Stimulated activated naive B cell treated with anti-CD40 and anti-IgM and Interleukin-4, amounts not matched to agents 10 μg/mL and 1 μg/mL and 100 μg/mL, for 72 hours (primary cell): ENCODE data around the gene ZNF407.
A peak's percentile ranks its signal among the peaks of the same experiment; 100 is the strongest.
"Not testable (repeated sequence)": the region's sequence is repeated elsewhere in the genome, so short reads cannot be mapped to it uniquely, and the experiment has no call there.

ENCODE experiments used
- ATAC-seq, 2 donors: fragments of 150-1000 bp; cut with Tn5 transposase; replicated peaks; 2 replicates each; pipeline ENCODE4 v1.10.0; 2021; ENCODE audit warnings: moderate library complexity in 1 of 2
- DNase-seq: peaks from one replicate; pipeline ENCODE4 v3.0.0; 2021
- H3K27ac Mint-ChIP-seq: one replicate; pipeline ENCODE4 v1.8.0; 2022; ENCODE audit warnings: mild to moderate bottlenecking, mixed read lengths
- H3K27me3 Mint-ChIP-seq, 2 donors: one replicate each; pipeline ENCODE4 v1.8.0; 2022; ENCODE audit warnings: mixed read lengths in 2 of 2
- H3K36me3 Mint-ChIP-seq, 2 donors: one replicate each; pipeline ENCODE4 v1.8.0; 2022; ENCODE audit warnings: mixed read lengths in 2 of 2, mild to moderate bottlenecking in 1 of 2
- H3K4me1 Mint-ChIP-seq, 2 donors: one replicate each; pipeline ENCODE4 v1.8.0; 2022; ENCODE audit warnings: mixed read lengths in 2 of 2, mild to moderate bottlenecking in 1 of 2
- H3K4me3 Mint-ChIP-seq, 2 donors: one replicate each; pipeline ENCODE4 v1.8.0; 2022; ENCODE audit warnings: mild to moderate bottlenecking in 2 of 2, mixed read lengths in 2 of 2, moderate library complexity in 1 of 2
- H3K9me3 Mint-ChIP-seq, 2 donors: one replicate each; pipeline ENCODE4 v1.8.0; 2022; ENCODE audit warnings: mixed read lengths in 2 of 2, mild to moderate bottlenecking in 1 of 2

The ZNF407 gene

DNA sequence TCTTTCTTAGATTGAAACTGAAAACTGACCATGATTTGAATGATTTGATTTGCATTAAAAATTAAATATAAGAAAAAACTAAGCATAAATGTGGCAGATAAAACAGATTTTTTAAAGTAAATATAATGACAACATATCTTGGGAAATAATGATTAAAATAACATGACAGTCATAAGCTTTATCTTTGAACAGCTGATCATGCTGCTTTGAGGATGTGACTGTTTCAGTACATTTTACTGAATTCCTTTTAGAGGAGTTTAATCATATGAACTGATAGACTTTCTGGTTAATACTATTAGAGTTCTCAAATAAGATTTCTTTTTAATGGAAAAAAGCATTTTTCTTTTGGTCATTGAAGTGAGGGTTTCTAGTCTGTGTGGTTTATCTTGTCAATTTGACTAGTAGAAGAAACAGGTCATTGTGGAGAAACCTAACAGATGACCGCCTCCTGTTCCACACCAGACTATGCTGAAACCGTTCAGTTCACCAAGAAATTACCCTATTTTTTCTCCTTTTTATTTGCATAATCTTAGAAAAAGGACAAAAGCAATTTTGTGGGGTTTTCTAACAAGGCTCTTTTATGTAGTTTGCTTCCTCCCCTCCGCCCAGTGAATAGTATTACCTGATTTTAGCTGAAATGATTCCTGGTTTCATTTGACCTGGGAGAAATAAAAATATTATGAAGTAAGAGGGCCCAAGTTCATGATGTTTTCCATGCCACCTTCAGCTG is 349.1 kb downstream of the ZNF407 start:
- no peaks in the 10 kb centered on the region for H3K27me3 Mint-ChIP-seq
- H3K36me3 Mint-ChIP-seq: peaks cover 1 to 9% of the 10 kb centered on the region in 2 donors
- DNase-seq (no peak), ATAC-seq (no peak)
- peaks cover 17 to 36% of the 10 kb centered on the region in 2 donors for H3K4me1 Mint-ChIP-seq
- no peak overlapping the region for H3K27ac Mint-ChIP-seq
- H3K9me3 Mint-ChIP-seq: no peaks in the 10 kb centered on the region
- no peak overlapping the region for H3K4me3 Mint-ChIP-seq

DNA sequence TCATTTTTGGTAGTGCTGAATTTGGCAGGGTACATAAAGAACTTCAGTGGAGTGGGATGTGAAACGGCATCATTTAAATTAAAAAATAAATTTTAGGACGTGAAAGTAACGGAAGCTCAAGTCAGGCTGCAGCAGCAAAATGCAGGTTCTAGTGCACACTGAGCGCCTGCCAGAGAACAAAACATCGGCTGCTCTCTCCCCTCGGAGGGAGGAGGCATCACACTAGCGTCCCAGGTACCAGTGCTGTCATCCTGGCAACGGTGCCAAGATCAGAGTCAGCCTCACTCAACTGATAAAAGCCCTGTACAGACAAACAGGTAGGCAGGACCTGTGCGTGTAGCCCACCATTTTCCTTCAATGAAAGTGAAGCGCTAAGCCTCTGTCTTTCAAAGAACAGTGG is 349.7 kb downstream of the ZNF407 start:
- Mint-ChIP-seq H3K27me3 (no peaks in the 10 kb centered on the region), H3K4me3 (no peak overlapping the region), H3K36me3 (peaks cover 1 to 9% of the 10 kb centered on the region in 2 donors), H3K4me1 (peaks cover 16 to 30% of the 10 kb centered on the region in 2 donors), H3K9me3 (no peaks in the 10 kb centered on the region), H3K27ac (no peak overlapping the region)
- DNase-seq (no peak), ATAC-seq (no peak)

DNA sequence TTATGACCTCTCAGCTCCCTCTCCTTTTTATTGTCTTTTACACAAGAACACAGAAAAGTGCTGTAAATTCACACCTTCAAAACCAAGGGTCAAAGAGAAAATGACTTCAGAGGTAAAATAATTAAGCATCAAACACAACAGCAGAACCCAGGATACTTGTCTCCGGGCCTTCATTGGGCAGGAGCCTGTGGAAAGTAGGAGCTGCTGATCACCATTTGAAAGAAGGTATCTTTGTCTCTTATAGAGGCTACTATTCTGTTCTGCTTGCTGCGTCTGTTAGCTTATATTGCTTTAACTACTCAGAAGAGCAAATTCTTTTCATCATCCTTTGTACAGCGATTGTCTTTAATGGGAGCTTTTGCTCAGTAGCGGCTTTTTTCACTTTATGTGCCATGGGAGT is 350.2 kb downstream of the ZNF407 start:
- no peak overlapping the region for H3K27ac Mint-ChIP-seq
- no peak for DNase-seq
- H3K9me3 Mint-ChIP-seq: no peaks in the 10 kb centered on the region
- no peak overlapping the region for H3K4me3 Mint-ChIP-seq
- peaks cover 1 to 13% of the 10 kb centered on the region in 2 donors for H3K36me3 Mint-ChIP-seq
- H3K4me1 Mint-ChIP-seq: peaks cover 15 to 26% of the 10 kb centered on the region in 2 donors
- no peak for ATAC-seq
- no peaks in the 10 kb centered on the region for H3K27me3 Mint-ChIP-seq

DNA sequence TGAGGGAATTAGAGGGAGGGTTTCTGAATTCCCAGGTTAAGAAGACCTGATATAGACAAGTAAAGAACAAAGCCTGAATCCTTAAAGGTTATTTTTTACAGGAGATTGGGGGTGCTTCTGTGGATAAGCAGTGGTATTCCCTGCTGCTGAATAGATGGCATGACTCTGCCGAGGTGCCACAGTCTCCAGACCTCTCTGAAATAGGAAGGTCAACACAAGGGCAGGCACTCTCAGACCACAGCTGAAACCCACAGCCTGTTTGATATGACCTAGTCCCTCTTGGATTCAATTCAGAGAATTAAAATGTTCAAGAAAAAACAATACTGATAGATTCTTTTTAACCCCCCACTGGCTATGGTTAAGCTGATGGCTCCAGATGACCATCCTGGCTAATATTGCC is 351.9 kb downstream of the ZNF407 start:
- H3K27ac Mint-ChIP-seq: no peak overlapping the region
- DNase-seq (no peak), ATAC-seq (no peak)
- peaks cover 15 to 22% of the 10 kb centered on the region in 2 donors for H3K4me1 Mint-ChIP-seq
- H3K9me3 Mint-ChIP-seq: no peaks in the 10 kb centered on the region
- H3K27me3 Mint-ChIP-seq: no peaks in the 10 kb centered on the region
- peaks cover 1 to 20% of the 10 kb centered on the region in 2 donors for H3K36me3 Mint-ChIP-seq
- H3K4me3 Mint-ChIP-seq: no peak overlapping the region

DNA sequence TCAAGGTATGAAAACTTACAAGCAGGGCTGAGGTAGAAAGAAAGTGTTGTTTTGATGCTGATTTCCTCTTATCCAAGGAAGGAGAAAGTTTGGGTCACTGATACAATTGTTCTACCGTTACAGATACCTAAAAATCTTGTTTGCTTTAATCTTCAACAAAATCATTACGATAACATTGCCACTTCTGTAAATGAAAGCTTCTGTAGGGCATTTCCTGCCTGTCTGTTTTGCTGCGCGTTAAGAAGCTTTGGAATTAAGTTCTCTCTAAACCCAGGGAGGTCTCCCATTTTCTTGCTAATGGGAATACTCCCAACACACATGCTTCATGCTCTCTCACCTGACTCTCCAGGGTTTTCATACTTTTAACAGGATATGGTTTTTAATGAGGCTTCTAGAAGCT is 352.8 kb downstream of the ZNF407 start:
- Mint-ChIP-seq H3K36me3 (peaks cover 1 to 16% of the 10 kb centered on the region in 2 donors), H3K4me1 (peaks cover 15 to 22% of the 10 kb centered on the region in 2 donors), H3K9me3 (no peaks in the 10 kb centered on the region), H3K27me3 (no peaks in the 10 kb centered on the region), H3K27ac (no peak overlapping the region), H3K4me3 (no peak overlapping the region)
- ATAC-seq: no peak
- no peak for DNase-seq

DNA sequence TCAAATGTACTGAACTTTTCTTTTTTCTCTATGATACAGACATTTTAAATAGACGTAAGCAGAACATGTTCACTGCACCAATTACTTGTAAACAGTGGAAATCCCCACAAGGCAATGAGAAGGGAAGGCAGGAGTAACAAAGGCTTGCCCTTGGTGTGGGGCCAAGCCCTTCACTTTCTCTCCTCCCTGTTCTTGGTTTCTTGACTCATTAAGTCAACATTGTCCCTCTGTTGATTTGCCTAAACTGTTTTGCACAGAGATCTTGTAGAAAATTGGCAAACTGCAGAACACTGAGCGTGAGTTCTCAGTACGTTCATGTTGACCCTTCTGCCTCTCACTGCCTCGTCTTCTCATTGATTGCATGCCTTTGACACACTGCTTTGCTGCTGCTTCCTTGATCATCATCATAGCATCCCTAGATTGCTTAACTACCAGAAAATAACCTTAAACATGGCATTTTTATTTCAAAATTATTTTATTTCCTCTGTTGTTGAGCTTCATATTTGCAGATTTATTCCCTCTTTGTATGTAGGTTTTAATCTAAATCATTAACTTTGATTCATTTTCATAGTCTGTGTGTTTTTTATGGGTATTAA is 353.6 kb downstream of the ZNF407 start:
- H3K27ac Mint-ChIP-seq: no peak overlapping the region
- ATAC-seq (peak; percentile 27 to 52), DNase-seq (no peak)
- H3K9me3 Mint-ChIP-seq: no peaks in the 10 kb centered on the region
- H3K4me3 Mint-ChIP-seq: no peak overlapping the region
- H3K27me3 Mint-ChIP-seq: no peaks in the 10 kb centered on the region
- peaks cover 0 to 16% of the 10 kb centered on the region in 2 donors for H3K36me3 Mint-ChIP-seq
- H3K4me1 Mint-ChIP-seq: peaks cover 15 to 22% of the 10 kb centered on the region in 2 donors

DNA sequence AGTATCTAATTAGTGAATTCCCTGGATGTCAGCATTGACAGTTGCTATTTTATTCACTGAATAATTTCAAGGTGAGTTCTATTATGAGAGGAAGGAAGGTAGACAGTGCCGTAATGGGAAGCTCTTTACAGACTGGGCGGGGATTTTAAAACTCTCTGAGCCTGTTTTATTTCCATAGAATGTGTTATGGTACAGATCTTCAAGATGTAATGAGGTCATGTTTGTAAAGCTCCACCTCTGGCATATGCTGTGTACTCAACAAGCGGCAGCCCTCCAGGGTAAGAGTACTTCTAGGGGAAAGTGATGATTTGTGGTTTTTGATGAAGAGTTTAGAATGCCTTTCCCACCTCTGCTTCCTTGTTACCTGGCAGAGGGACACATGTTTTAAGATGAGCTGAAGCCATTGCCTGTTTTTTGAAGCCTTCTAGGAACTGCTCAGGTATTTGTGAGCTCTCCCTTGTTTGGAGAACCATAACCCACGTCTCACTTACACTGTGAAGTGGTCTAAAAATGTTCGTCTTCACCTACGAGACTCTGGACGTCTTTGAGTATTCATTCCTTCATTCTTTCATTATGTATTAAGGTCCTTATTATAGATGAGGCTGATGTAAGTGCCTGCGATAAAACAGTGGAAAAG is 360.0 kb downstream of the ZNF407 start:
- Mint-ChIP-seq H3K36me3 (peaks cover 13 to 19% of the 10 kb centered on the region in 2 donors), H3K4me1 (peaks cover 0 to 2% of the 10 kb centered on the region in 2 donors), H3K9me3 (no peaks in the 10 kb centered on the region), H3K27me3 (no peaks in the 10 kb centered on the region), H3K4me3 (no peak overlapping the region), H3K27ac (no peak overlapping the region)
- ATAC-seq: no peak
- DNase-seq: no peak

DNA sequence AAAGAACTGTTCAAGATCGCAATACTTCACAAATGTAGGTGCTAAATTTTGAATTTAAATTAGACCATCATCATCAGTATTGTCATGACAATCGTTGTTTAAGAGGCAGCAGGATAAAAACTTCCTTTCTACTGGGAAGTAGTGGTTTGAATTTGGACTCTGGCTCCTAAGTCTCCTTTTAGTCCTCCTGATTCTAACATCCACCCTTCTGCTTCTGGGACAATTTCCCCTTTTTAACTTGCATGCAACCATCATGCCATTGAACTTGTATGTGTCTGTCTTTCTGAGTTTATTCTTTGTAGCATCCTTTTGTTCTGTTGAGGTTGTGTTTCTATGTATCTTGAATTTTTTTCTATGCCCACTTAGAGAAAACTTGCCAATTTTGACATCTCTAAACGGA is 361.5 kb downstream of the ZNF407 start:
- Mint-ChIP-seq H3K9me3 (no peaks in the 10 kb centered on the region), H3K4me1 (no peaks in the 10 kb centered on the region), H3K36me3 (peaks cover 13 to 14% of the 10 kb centered on the region in 2 donors), H3K4me3 (no peak overlapping the region), H3K27ac (no peak overlapping the region), H3K27me3 (no peaks in the 10 kb centered on the region)
- ATAC-seq: no peak
- no peak for DNase-seq

DNA sequence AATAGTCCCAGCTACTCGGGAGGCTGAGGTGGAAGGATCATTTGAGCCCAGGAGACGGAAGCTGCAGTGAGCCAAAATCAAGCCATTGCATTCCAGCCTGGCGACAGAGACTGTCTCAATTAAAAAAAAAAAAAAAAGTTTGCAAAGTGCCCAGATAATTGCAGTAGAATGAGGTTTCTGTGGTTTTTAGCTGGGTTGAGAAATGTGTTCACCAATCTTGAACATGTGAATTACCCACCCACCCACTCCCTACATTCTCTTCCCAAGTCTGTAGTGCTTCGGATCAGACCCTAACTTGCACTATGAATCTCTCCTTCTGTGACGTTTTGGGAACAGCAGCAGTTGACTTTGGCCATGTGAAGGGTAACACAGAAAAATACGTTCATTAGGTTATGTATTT is 363.9 kb downstream of the ZNF407 start:
- no peaks in the 10 kb centered on the region for H3K27me3 Mint-ChIP-seq
- DNase-seq: no peak
- H3K4me3 Mint-ChIP-seq: no peak overlapping the region
- no peaks in the 10 kb centered on the region for H3K4me1 Mint-ChIP-seq
- no peak for ATAC-seq
- H3K9me3 Mint-ChIP-seq: peaks cover 3 to 15% of the 10 kb centered on the region in 2 donors
- H3K27ac Mint-ChIP-seq: no peak overlapping the region
- H3K36me3 Mint-ChIP-seq: peaks cover 25 to 31% of the 10 kb centered on the region in 2 donors

DNA sequence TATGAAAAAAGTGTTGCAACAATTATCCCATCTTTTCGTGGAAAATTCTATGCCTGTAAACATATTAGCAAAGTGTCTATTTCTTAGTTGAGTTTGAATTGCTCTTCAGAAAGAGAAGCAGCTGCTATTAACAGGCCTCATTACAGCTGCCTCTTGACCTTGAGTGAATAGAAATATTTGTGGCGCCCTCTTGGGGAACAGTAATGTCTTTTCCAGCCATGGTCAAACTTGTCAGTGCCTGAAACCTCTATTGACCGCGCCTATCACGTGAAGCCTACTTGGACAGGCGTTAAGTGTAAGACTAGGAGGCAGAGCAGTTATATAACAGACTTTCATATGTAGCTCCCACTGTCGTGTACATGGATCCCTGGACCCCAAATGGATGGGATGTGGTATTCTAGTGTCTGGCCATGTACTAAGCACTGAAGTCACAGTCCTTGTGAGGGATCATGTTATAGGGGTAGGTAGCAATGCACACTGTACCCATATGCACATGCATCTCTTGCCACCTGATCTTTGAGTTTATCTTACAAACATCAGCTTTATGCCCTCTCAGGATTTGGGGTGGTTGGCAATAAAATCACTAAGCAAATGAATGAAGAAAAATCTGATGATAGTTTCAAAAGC is 366.3 kb downstream of the ZNF407 start:
- DNase-seq: no peak
- H3K27me3 Mint-ChIP-seq: no peaks in the 10 kb centered on the region
- peaks cover 26 to 43% of the 10 kb centered on the region in 2 donors for H3K36me3 Mint-ChIP-seq
- peaks cover 0 to 2% of the 10 kb centered on the region in 2 donors for H3K4me1 Mint-ChIP-seq
- H3K4me3 Mint-ChIP-seq: no peak overlapping the region
- ATAC-seq: peak; percentile 59 to 64
- peaks cover 5 to 15% of the 10 kb centered on the region in 2 donors for H3K9me3 Mint-ChIP-seq
- H3K27ac Mint-ChIP-seq: no peak overlapping the region

DNA sequence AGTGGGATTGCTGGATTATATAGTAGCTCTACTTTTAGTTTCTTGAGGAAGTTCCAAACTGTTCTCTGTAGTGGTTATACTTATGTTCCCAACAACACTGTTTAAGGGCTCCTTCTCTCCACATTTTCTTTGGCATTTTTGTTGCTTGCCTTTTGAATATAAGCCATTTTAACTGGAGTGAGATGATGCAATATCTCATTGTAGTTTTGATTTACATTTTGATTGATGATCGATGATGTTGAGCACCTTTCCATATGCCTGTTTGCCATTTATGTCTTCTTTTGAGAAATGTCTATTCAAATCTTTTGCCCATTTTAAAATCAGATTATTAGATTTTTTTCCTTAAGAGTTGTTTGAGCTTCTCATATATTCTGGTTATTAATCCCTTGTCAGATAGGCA is 368.0 kb downstream of the ZNF407 start:
- Mint-ChIP-seq H3K27me3 (no peaks in the 10 kb centered on the region), H3K27ac (no peak overlapping the region), H3K4me1 (peaks cover 0 to 2% of the 10 kb centered on the region in 2 donors), H3K9me3 (peaks cover 5 to 15% of the 10 kb centered on the region in 2 donors), H3K36me3 (peaks cover 27 to 53% of the 10 kb centered on the region in 2 donors), H3K4me3 (no peak overlapping the region)
- no peak for ATAC-seq
- DNase-seq: no peak

DNA sequence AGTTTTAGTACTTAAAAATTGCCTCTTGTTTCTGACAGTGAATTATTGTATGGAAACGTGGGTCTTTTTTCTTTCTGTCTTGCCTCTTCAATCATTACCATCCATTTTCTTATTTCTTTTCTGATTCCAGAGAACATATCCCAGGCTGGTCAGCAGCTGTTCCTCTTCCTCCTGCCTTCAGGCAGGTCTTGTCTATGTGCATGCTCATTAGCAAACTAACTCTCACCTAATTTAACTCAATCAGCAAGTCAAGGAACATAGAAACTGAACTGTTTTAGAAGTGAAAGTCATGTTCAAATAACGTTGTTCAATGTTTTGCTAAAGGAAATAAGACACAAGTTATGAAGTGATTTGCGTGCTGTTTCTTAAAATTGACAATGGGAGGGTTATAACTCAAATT is 369.8 kb downstream of the ZNF407 start:
- no peaks in the 10 kb centered on the region for H3K27me3 Mint-ChIP-seq
- no peak for ATAC-seq
- peaks cover 0 to 10% of the 10 kb centered on the region in 2 donors for H3K4me1 Mint-ChIP-seq
- H3K27ac Mint-ChIP-seq: no peak overlapping the region
- peaks cover 6 to 15% of the 10 kb centered on the region in 2 donors for H3K9me3 Mint-ChIP-seq
- no peak for DNase-seq
- H3K4me3 Mint-ChIP-seq: no peak overlapping the region
- peaks cover 30 to 54% of the 10 kb centered on the region in 2 donors for H3K36me3 Mint-ChIP-seq

DNA sequence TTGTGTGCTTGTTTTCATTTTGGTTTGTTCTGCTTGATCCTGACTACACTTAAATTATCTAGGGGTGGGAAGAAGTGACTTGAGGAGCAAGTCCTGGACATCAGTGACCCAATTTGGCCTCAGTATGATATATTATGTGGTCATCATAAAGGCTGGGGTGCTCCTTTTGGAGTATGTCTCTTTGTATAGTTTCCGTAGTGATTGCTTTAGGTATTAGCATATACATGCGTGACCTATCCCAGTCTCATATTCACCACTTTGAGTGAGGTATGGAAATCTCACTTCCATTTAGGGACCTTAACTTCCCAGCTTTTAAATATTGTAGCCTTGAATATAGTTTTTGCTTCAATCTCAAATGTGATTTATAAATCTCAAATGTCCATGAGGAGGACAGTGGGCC is 370.3 kb downstream of the ZNF407 start:
- Mint-ChIP-seq H3K36me3 (peaks cover 28 to 50% of the 10 kb centered on the region in 2 donors), H3K4me3 (no peak overlapping the region), H3K27ac (no peak overlapping the region), H3K27me3 (no peaks in the 10 kb centered on the region), H3K9me3 (peaks cover 6 to 15% of the 10 kb centered on the region in 2 donors), H3K4me1 (peaks cover 0 to 10% of the 10 kb centered on the region in 2 donors)
- DNase-seq (no peak), ATAC-seq (no peak)

DNA sequence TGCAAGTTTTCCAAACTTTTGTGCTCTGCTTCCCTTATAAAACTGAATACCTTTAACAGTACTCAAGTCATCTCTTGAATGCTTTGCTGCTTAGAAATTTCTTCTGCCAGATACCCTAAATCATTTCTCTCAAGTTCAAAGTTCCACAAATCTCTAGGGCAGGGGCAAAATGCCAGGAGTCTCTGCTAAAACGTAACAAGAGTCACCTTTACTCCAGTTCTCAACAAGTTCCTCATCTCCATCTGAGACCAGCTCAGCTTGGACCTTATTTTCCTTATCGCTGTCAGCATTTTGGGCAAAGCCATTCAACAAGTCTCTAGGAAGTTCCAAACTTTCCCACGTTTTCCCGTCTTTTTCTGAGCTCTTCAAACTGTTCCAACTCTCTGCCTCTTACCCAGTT is 373.7 kb downstream of the ZNF407 start:
- H3K9me3 Mint-ChIP-seq, H3K4me3 Mint-ChIP-seq, H3K27me3 Mint-ChIP-seq, DNase-seq, H3K27ac Mint-ChIP-seq, ATAC-seq: not testable (repeated sequence)
- Mint-ChIP-seq H3K4me1 (peaks cover 0 to 10% of the 10 kb centered on the region in 2 donors), H3K36me3 (peaks cover 19 to 33% of the 10 kb centered on the region in 2 donors)
